Lower leg skin (tissue), 4 donors: ENCODE measurements around the gene UTRN. TPM values are rescaled to one million over a fixed set of nuclear protein-coding genes. Genes with fewer than 3 reads are reported as not detected.

Source experiments
- DNase-seq, 2 donors: peaks; one replicate each; pipeline ENCODE4 v3.0.0-alpha.2; 2019; ENCODE audit warnings: low spot score in 2 of 2
- H3K4me3 ChIP-seq: fragments of 200-600 bp; sonication (generic); 2 replicates; pipeline ENCODE4 v1.5.1; 2017; ENCODE audit warnings: mild to moderate bottlenecking, low read depth; ENCODE audit not compliant: poor library complexity, severe bottlenecking
- POLR2A ChIP-seq, 2 donors: fragments of 450-650 bp; IDR thresholded peaks; one replicate each; pipeline ENCODE4 v1.6.1; 2016 to 2017; ENCODE audit warnings: antibody characterized with exemption in 2 of 2, mild to moderate bottlenecking in 1 of 2, moderate library complexity in 1 of 2
- WGBS, 2 donors: methylation state at CpG; one replicate each; pipeline ENCODE4 v1.1.5; 2018; 5-methylcytosine and 5-hydroxymethylcytosine counted together
- intact Hi-C: fragments of 100-400 bp; cut with DNase I; formaldehyde crosslinking; loops from one replicate; pipeline ENCODE4 v1.15.0; 2023; ENCODE audit warnings: low total_unique reads
- total RNA-seq, 4 donors: library from RNA; depleted of rRNA; stranded (reverse); fragments of >200 nt; gene quantifications; one replicate each; pipeline ENCODE4 v1.1.0, GENCODE V29; 2016
- TF ChIP-seq, protein P1 (sequence below), 3 donors: fragments of 450-650 bp; IDR thresholded peaks; one replicate each; pipeline ENCODE4 v1.5.1; 2016; ENCODE audit warnings: antibody characterized with exemption in 3 of 3, mild to moderate bottlenecking in 3 of 3, moderate library complexity in 2 of 3

Gene UTRN
- total RNA-seq, 4 donors from 2014 or later = 88.7 to 149 (median 132) TPM

- DNase-seq = no peak
- WGBS, 2 donors = 35 to 42% methylated on average over 1 of the region's 1 CpG
- intact Hi-C loops = no loop called here
- TF ChIP-seq, protein P1, sequence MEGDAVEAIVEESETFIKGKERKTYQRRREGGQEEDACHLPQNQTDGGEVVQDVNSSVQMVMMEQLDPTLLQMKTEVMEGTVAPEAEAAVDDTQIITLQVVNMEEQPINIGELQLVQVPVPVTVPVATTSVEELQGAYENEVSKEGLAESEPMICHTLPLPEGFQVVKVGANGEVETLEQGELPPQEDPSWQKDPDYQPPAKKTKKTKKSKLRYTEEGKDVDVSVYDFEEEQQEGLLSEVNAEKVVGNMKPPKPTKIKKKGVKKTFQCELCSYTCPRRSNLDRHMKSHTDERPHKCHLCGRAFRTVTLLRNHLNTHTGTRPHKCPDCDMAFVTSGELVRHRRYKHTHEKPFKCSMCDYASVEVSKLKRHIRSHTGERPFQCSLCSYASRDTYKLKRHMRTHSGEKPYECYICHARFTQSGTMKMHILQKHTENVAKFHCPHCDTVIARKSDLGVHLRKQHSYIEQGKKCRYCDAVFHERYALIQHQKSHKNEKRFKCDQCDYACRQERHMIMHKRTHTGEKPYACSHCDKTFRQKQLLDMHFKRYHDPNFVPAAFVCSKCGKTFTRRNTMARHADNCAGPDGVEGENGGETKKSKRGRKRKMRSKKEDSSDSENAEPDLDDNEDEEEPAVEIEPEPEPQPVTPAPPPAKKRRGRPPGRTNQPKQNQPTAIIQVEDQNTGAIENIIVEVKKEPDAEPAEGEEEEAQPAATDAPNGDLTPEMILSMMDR (IDR thresholded peaks at IDR 0.05) = no peak
- no peak for TF ChIP-seq POLR2A (IDR thresholded peaks at IDR 0.05)
- H3K4me3 ChIP-seq = no peak overlapping the region
Observed at GRCh38 chr6:144314562-144314961, 29.4 kb downstream of the UTRN start.

GRCh38 chr6:144315226-144315980 lies 30.3 kb downstream of the UTRN start:
- H3K4me3 ChIP-seq = no peak overlapping the region
- no peak for DNase-seq
- intact Hi-C loops = no loop called here
- 83 to 88% methylated on average over 16 of the region's 16 CpGs for WGBS, 2 donors
- TF ChIP-seq, protein P1 (IDR thresholded peaks at IDR 0.05) = no peak
- no peak for TF ChIP-seq POLR2A (IDR thresholded peaks at IDR 0.05)

DNA sequence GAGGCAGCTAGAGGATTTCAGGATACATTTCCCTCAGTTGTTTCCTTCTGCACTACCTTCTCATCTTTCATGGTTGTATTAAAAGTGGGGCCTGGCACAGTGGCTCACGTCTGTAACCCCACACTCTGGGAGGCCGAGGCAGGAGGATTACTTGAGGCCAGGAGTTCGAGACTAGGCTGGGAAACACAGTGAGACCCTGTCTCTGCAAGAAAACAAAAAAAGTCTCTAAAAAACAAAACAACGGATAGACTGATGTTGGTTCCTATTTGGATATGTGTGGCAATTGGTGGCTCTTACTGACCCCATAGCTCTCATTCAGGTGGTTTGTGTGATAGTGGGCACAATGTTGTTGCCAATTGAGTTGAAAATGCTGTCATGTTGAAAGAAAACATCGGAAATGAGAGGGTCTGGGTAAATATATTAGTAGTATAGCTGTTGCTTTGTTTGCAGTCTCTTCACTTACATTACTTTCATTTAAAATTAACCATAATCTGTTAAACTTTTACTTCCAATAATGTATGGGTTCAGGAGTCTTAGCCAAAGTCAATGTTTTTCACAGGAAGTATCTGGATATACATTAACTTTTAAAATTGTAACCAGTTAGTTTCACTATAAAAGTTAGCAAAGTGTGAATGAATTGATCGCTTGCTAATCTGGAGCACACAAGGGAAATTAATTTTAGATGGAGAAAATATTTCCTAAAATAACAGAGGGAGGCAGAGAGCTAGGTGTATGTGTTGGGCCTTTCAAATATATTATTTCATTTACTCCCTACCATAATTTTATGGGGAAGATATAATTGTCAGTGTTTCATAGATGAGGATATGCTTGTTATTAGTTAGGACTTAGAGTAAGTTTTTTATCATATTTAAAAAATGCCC lies 31.1 kb downstream of the UTRN start:
- TF ChIP-seq POLR2A (IDR thresholded peaks at IDR 0.05) = no peak
- TF ChIP-seq, protein P1 (IDR thresholded peaks at IDR 0.05) = no peak
- 92 to 98% methylated on average over 6 of the region's 6 CpGs for WGBS, 2 donors
- intact Hi-C loops = no loop called here
- no peak for DNase-seq
- no peak overlapping the region for H3K4me3 ChIP-seq

- no peak for DNase-seq
- TF ChIP-seq, protein P1 (IDR thresholded peaks at IDR 0.05) = no peak
- no peak for TF ChIP-seq POLR2A (IDR thresholded peaks at IDR 0.05)
- no peak overlapping the region for H3K4me3 ChIP-seq
- intact Hi-C loops = no loop called here
Observed at GRCh38 chr6:144316862-144317195, 31.7 kb downstream of the UTRN start.

- WGBS, 2 donors = 60 to 66% methylated on average over 2 of the region's 2 CpGs
- DNase-seq = no peak
- intact Hi-C loops = no loop called here
- TF ChIP-seq, protein P1 (IDR thresholded peaks at IDR 0.05) = no peak
- no peak for TF ChIP-seq POLR2A (IDR thresholded peaks at IDR 0.05)
- no peak overlapping the region for H3K4me3 ChIP-seq
Observed at GRCh38 chr6:144317736-144318135, 32.6 kb downstream of the UTRN start.
